Measurements from ENCODE around the gene UBL7. TPM values are rescaled to one million over a fixed set of nuclear protein-coding genes. Genes with fewer than 3 reads are reported as not detected.

UBL7 gene
- total RNA-seq, 1 experiment from 2014 or later, result 65.3 TPM

- ChIA-PET CTCF (no interaction called here), RAD21 (ENCODE audit: low non-redundant PET in 1 of 2, low total read pairs in 2 of 2, uncharacterized antibody in 2 of 2, unreplicated experiment in 2 of 2) (no interaction called here), POLR2A (no interaction called here)
- Histone ChIP-seq H3K27me3 (ENCODE audit: insufficient read depth, low read length) (no peaks in the 10 kb centered on the region), H3K9me2 (ENCODE audit: insufficient read depth) (no peaks in the 10 kb centered on the region), H3K27ac (ENCODE audit: low read depth, low read length) (no peak overlapping the region), H2AFZ (ENCODE audit: low read depth, low read length, poor library complexity, severe bottlenecking) (no peak overlapping the region), H3K9me3 (ENCODE audit: control insufficient read depth in 1 of 2, insufficient read depth in 1 of 2, low read depth in 1 of 2, low read length in 2 of 2) (no peaks in the 10 kb centered on the region), H3K4me3 (replicated peaks in 1 of 2; ENCODE audit: low read depth in 1 of 2, low read length in 2 of 2) (no peak overlapping the region), H4K20me1 (ENCODE audit: insufficient read depth) (no peaks in the 10 kb centered on the region), H3K79me2 (ENCODE audit: insufficient read depth, low read length) (no peaks in the 10 kb centered on the region), H3K36me3 (ENCODE audit: control insufficient read depth in 1 of 2, insufficient read depth in 2 of 2, low read length in 2 of 2) (peaks cover 0 to 22% of the 10 kb centered on the region in 2 experiments; a peak in 1 of 4 replicates), H3K4me2 (ENCODE audit: low read length) (no peak overlapping the region), H3K4me1 (ENCODE audit: control insufficient read depth in 1 of 2, insufficient read depth in 2 of 2, low read length in 2 of 2) (peaks cover 18 to 43% of the 10 kb centered on the region in 2 experiments), H3K9ac (ENCODE audit: low read length) (no peak overlapping the region)
- intact Hi-C loops (cut with micrococcal nuclease), result no loop called here
- no peak for TF ChIP-seq ZNF274 (IDR thresholded peaks at IDR 0.05; ENCODE audit: low read depth, low read length)
- TF ChIP-seq ATF3 (IDR thresholded peaks at IDR 0.05), result no peak
- TF ChIP-seq ELF1 (IDR thresholded peaks at IDR 0.05; ENCODE audit: borderline replicate concordance, low read depth), result no peak
- TF ChIP-seq EGR1 (IDR thresholded peaks at IDR 0.05; ENCODE audit: low read depth), result no peak
- TF ChIP-seq REST (IDR thresholded peaks at IDR 0.05; ENCODE audit: low read depth), result no peak
- TF ChIP-seq CTCF (IDR thresholded peaks at IDR 0.05 in 2 of 3, conservative IDR thresholded peaks at IDR 0.05 in 1 of 3; ENCODE audit: borderline replicate concordance in 1 of 3, insufficient read depth in 1 of 3, low read depth in 2 of 3, low read length in 2 of 3), result no peak
- TF ChIP-seq FOSL1 (IDR thresholded peaks at IDR 0.05; ENCODE audit: low read depth), result no peak
- TF ChIP-seq RAD21 (IDR thresholded peaks at IDR 0.05; ENCODE audit: low read depth), result no peak
- no peak for ATAC-seq
- BruUV-seq (replicated peaks), result no TSS peak
- DNase-seq (ENCODE audit: low read depth, low spot score), result no peak
Measured at GRCh38 chr15:74409225-74409624, 51.7 kb downstream of the UBL7 start.
